Spinal cord (tissue), 10 donors: ENCODE measurements around the gene CCDC195. TPM values are rescaled to one million over a fixed set of nuclear protein-coding genes. Genes with fewer than 3 reads are reported as not detected.

Experiments
- DNase-seq, 6 donors: peaks; one replicate each; pipeline versions ENCODE4 v3.0.0 to v3.0.0-alpha.2; 2013 to 2015; ENCODE audit warnings: low spot score in 6 of 6, low read depth in 4 of 6
- H3K27ac ChIP-seq: one replicate; pipeline ENCODE4 v1.5.1; 2013; ENCODE audit warnings: low read depth, low read length, control low read depth
- H3K27me3 ChIP-seq: one replicate; pipeline ENCODE4 v1.6.1; 2013; ENCODE audit warnings: low read length; ENCODE audit not compliant: control insufficient read depth, insufficient read depth
- H3K36me3 ChIP-seq: one replicate; pipeline ENCODE4 v1.6.1; 2013; ENCODE audit warnings: low read length; ENCODE audit not compliant: control insufficient read depth, insufficient read depth
- H3K4me1 ChIP-seq: one replicate; pipeline ENCODE4 v1.6.1; 2013; ENCODE audit warnings: low read length; ENCODE audit not compliant: control insufficient read depth, insufficient read depth
- H3K4me3 ChIP-seq: one replicate; pipeline ENCODE4 v1.5.1; 2013; ENCODE audit warnings: low read depth, low read length, control low read depth
- H3K9me3 ChIP-seq: one replicate; pipeline ENCODE4 v1.6.1; 2013; ENCODE audit warnings: low read length; ENCODE audit not compliant: control insufficient read depth, insufficient read depth
- WGBS: methylation state at CpG from one replicate; pipeline ENCODE4 v1.1.5; 2013; ENCODE audit warnings: missing lambda C conversion rate; ENCODE audit not compliant: insufficient coverage; 5-methylcytosine and 5-hydroxymethylcytosine counted together
- polyA plus RNA-seq, 2 donors: library from polyadenylated mRNA; unstranded; fragments of 120-200 nt; gene quantifications; one replicate each; pipeline ENCODE4 v1.2.1, GENCODE V29; 2013; ENCODE audit not compliant: insufficient read length in 2 of 2
- total RNA-seq, 2 donors: library from RNA; depleted of rRNA in 1 of 2; stranded (reverse); fragments of 120-200 nt in 1 of 2; fragments of >200 nt in 1 of 2; gene quantifications; one replicate each; pipeline versions ENCODE4 v1.2.3 to v1.2.4, GENCODE V29; 2013 to 2014
- donor health status: healthy.

The CCDC195 gene
- total and polyA plus RNA-seq, 4 donors: not detected

GRCh38 chr2:224731665-224732064 lies 15.5 kb upstream of the CCDC195 start:
- Histone ChIP-seq H3K9me3 (peaks cover 2% of the 10 kb centered on the region), H3K4me1 (no peaks in the 10 kb centered on the region), H3K27ac (no peak overlapping the region), H3K36me3 (no peaks in the 10 kb centered on the region), H3K27me3 (no peaks in the 10 kb centered on the region), H3K4me3 (no peak overlapping the region)
- 38% methylated on average over 1 of the region's 1 CpG for WGBS
- no peak for DNase-seq

DNA sequence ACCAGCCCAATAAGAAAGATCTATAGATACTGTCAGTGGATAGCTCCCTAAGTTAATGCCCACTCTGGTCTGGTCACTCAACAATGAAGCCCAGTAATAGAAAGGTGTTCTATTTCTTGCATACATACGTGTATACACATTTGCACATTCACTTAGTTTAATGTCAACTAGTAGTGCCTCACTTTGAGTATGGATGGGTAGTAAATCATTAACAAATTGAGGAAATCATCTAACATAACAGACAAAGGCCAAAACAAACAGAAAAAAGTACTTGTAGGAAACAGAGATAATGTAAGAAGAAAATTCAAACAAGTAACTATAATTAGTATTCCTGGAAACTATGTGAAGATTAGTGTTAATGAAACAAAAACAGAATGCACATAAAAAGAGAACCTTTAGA lies 13.3 kb upstream of the CCDC195 start:
- DNase-seq: no peak
- H3K4me3 ChIP-seq: no peak overlapping the region
- no peaks in the 10 kb centered on the region for H3K27me3 ChIP-seq
- H3K36me3 ChIP-seq: no peaks in the 10 kb centered on the region
- no peak overlapping the region for H3K27ac ChIP-seq
- H3K9me3 ChIP-seq: no peaks in the 10 kb centered on the region
- no peaks in the 10 kb centered on the region for H3K4me1 ChIP-seq
- WGBS: no CpG with 5 or more reads among the region's 1 CpG

GRCh38 chr2:224724331-224724730 lies 8.2 kb upstream of the CCDC195 start:
- DNase-seq: no peak
- H3K27me3 ChIP-seq: no peaks in the 10 kb centered on the region
- no CpG with 5 or more reads among the region's 2 CpGs for WGBS

DNA sequence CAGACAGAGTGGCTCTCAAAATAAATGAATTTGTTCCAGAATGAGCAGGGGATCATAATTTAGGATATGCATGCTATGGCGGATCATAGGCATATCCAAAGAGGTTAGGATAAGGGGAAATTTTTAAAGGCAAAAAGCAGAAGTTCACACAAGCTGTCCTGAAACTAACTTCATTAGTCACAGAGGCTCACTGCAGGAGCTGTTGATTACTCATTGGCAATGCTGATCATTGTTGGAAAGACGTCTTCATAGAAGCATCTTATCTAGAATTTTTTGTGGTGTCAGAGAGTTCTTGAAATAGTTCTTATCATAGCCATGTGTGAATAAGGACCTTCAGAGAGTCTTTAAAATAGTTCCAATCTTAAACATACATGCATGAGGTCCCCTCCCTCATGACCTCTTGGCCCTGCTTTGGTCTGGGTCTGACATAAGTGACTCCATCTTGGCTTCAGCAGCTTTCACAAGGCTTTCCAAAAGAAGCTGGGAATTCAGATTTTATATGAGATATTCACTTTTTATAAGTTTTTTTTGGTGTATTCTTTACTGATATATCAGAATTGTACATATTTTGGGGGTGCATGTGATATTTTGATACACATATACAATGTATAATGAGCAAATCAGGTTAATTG lies 7.5 kb upstream of the CCDC195 start:
- 83% methylated on average over 1 of the region's 2 CpGs for WGBS
- no peaks in the 10 kb centered on the region for H3K36me3 ChIP-seq
- no peak for DNase-seq
- H3K4me3 ChIP-seq: no peak overlapping the region
- H3K27ac ChIP-seq: no peak overlapping the region
- H3K4me1 ChIP-seq: no peaks in the 10 kb centered on the region
- H3K27me3 ChIP-seq: no peaks in the 10 kb centered on the region
- H3K9me3 ChIP-seq: no peaks in the 10 kb centered on the region

More at GRCh38 chr2:224724331-224724730, 8.2 kb upstream of the CCDC195 start:
- Histone ChIP-seq H3K9me3 (no peaks in the 10 kb centered on the region), H3K27ac (no peak overlapping the region), H3K4me3 (no peak overlapping the region), H3K36me3 (no peaks in the 10 kb centered on the region), H3K4me1 (no peaks in the 10 kb centered on the region)

DNA sequence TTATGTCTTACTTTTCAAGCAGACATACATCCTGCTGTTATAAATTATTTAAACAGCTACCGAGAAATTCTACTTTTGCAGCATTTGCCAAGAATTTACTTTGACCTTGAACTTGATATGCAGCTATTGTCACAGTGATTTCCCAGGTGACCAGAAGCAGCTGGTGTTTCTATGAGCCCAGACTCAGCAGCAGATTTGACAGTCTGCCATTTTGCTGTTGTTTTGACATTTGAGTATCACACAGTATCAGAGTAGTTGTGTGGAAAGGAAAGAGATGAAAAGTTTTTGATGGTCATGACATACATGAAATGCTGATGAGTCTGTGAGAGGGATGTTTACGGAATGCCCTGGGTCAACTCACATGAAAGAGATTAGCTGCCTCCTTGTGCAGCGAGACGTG lies 6.6 kb upstream of the CCDC195 start:
- Histone ChIP-seq H3K4me1 (no peaks in the 10 kb centered on the region), H3K36me3 (no peaks in the 10 kb centered on the region), H3K4me3 (no peak overlapping the region), H3K27me3 (no peaks in the 10 kb centered on the region), H3K9me3 (no peaks in the 10 kb centered on the region), H3K27ac (no peak overlapping the region)
- DNase-seq: peak in 1 of 6 donors; percentile 47
- 78% methylated on average over 4 of the region's 4 CpGs for WGBS

DNA sequence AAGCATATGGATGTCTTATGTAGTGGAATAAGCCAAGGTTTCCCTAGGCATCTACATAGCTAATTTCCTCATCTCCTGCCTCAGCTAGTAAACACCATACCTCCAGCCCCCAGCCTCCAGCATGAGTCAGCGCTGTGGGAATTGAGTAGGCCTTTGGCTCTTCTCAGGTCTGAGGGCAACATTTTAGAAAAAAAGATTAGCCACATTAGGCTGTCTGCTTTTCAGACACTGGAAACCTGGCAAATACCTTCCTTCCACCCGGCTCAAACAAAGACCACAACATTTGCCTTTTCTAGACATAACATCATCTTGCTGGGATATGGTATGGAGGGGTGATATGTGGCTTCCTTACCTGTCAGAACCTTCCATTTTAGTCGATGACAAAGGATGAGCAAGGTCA lies 6.1 kb upstream of the CCDC195 start:
- WGBS: no CpG with 5 or more reads among the region's 3 CpGs
- DNase-seq: no peak
- H3K27ac ChIP-seq: no peak overlapping the region
- no peaks in the 10 kb centered on the region for H3K9me3 ChIP-seq
- H3K36me3 ChIP-seq: no peaks in the 10 kb centered on the region
- no peak overlapping the region for H3K4me3 ChIP-seq
- H3K27me3 ChIP-seq: no peaks in the 10 kb centered on the region
- H3K4me1 ChIP-seq: no peaks in the 10 kb centered on the region

- Histone ChIP-seq H3K36me3 (no peaks in the 10 kb centered on the region), H3K4me3 (no peak overlapping the region), H3K4me1 (no peaks in the 10 kb centered on the region), H3K27ac (no peak overlapping the region), H3K9me3 (no peaks in the 10 kb centered on the region), H3K27me3 (no peaks in the 10 kb centered on the region)
- DNase-seq: no peak
- no CpG with 5 or more reads among the region's 2 CpGs for WGBS
Observed at GRCh38 chr2:224716921-224717320, 756 bp upstream of the CCDC195 start.

DNA sequence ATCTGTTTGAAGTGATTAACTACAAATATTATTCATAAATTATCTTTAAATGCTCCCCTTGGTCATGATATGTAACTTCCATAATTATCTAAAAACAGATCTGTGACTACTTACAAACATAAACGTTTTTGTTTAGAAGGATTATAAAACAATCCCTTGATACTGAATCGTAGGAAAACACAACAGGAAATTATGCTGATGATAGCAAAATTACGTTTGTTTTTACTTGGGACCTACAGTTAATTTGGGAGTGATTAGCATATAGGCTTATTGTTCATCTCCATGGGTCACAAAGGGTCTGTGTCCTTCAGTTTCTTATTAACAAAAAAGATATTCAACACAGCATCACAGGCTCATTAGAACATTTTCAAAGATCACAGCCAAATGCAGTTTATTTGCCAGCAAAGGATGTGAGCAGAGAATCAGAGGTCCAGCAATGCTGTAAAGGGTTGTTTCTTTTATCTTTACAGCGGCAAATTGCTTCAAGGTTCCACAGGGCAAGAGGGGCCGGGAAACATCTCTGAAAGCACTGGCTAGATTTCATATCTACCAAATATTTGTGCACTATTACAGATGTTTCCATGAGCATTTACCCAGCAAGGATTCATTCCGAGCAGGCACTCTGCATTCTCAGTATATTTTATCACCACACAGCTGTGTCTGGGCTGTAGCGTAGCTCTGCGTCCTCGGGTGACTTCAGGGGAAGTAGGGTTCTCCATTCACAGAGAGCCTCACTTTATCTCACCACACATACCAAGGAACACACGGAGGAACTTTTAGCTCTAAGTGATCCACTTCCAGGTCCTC lies 4.1 kb downstream of the CCDC195 start:
- no peak overlapping the region for H3K4me3 ChIP-seq
- WGBS: 33% methylated on average over 4 of the region's 10 CpGs
- DNase-seq: peak in 3 of 6 donors; percentile 11 to 68 (median 38)
- no peaks in the 10 kb centered on the region for H3K36me3 ChIP-seq
- no peaks in the 10 kb centered on the region for H3K9me3 ChIP-seq
- H3K4me1 ChIP-seq: no peaks in the 10 kb centered on the region
- no peak overlapping the region for H3K27ac ChIP-seq
- no peaks in the 10 kb centered on the region for H3K27me3 ChIP-seq

GRCh38 chr2:224711381-224711780 lies 4.8 kb downstream of the CCDC195 start:
- Histone ChIP-seq H3K4me3 (no peak overlapping the region), H3K36me3 (no peaks in the 10 kb centered on the region), H3K9me3 (no peaks in the 10 kb centered on the region), H3K27ac (no peak overlapping the region), H3K27me3 (no peaks in the 10 kb centered on the region), H3K4me1 (no peaks in the 10 kb centered on the region)
- 70% methylated on average over 3 of the region's 3 CpGs for WGBS
- no peak for DNase-seq

GRCh38 chr2:224709301-224709700 lies 6.9 kb downstream of the CCDC195 start:
- no peaks in the 10 kb centered on the region for H3K27me3 ChIP-seq
- WGBS: 100% methylated on average over 2 of the region's 3 CpGs
- no peak overlapping the region for H3K4me3 ChIP-seq
- peak in 1 of 6 donors; percentile 54 for DNase-seq
- no peak overlapping the region for H3K27ac ChIP-seq
- H3K36me3 ChIP-seq: no peaks in the 10 kb centered on the region
- H3K4me1 ChIP-seq: no peaks in the 10 kb centered on the region
- H3K9me3 ChIP-seq: no peaks in the 10 kb centered on the region
